ENCODE measurements around the gene TBC1D21. TPM values are rescaled to one million over a fixed set of nuclear protein-coding genes. Genes with fewer than 3 reads are reported as not detected.

Gene TBC1D21
- total RNA-seq, 1 donor: not detected

- peak; percentile 75 for DNase-seq (ENCODE audit: low read depth)
- H3K4me3 ChIP-seq (ENCODE audit: low read depth, low read length): no peak overlapping the region
- TF ChIP-seq, protein P1, sequence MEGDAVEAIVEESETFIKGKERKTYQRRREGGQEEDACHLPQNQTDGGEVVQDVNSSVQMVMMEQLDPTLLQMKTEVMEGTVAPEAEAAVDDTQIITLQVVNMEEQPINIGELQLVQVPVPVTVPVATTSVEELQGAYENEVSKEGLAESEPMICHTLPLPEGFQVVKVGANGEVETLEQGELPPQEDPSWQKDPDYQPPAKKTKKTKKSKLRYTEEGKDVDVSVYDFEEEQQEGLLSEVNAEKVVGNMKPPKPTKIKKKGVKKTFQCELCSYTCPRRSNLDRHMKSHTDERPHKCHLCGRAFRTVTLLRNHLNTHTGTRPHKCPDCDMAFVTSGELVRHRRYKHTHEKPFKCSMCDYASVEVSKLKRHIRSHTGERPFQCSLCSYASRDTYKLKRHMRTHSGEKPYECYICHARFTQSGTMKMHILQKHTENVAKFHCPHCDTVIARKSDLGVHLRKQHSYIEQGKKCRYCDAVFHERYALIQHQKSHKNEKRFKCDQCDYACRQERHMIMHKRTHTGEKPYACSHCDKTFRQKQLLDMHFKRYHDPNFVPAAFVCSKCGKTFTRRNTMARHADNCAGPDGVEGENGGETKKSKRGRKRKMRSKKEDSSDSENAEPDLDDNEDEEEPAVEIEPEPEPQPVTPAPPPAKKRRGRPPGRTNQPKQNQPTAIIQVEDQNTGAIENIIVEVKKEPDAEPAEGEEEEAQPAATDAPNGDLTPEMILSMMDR (IDR thresholded peaks at IDR 0.05; ENCODE audit: insufficient read depth, low read length): peak; percentile 98
Measured at GRCh38 chr15:73908030-73908821, 34.9 kb downstream of the TBC1D21 start.

DNA sequence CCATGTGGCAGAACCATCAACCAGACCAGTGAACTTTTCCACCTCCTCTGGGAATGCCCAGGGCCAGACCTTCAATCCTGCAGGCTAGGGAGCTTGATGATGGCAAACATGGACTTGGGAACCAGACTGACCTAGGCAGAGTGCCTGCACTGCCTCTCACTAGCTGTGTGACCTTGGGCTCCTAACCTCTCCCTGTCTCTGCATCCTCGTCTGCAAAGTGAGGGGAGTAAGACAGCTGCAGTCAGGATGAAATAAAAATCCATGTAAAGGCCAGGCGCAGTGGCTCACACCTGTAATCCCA, 35.4 kb downstream of the TBC1D21 start:
- no peak overlapping the region for H3K4me3 ChIP-seq (ENCODE audit: low read depth, low read length)
- TF ChIP-seq, protein P1 (IDR thresholded peaks at IDR 0.05; ENCODE audit: insufficient read depth, low read length): no peak
- DNase-seq (ENCODE audit: low read depth): no peak

GRCh38 chr15:73909651-73910050, 36.3 kb downstream of the TBC1D21 start:
- DNase-seq (ENCODE audit: low read depth): no peak
- no peak overlapping the region for H3K4me3 ChIP-seq (ENCODE audit: low read depth, low read length)
- TF ChIP-seq, protein P1 (IDR thresholded peaks at IDR 0.05; ENCODE audit: insufficient read depth, low read length): no peak

GRCh38 chr15:73910522-73911303, 37.3 kb downstream of the TBC1D21 start:
- DNase-seq (ENCODE audit: low read depth): no peak
- TF ChIP-seq, protein P1 (IDR thresholded peaks at IDR 0.05; ENCODE audit: insufficient read depth, low read length): no peak

GRCh38 chr15:73912030-73912596, 38.7 kb downstream of the TBC1D21 start:
- no peak overlapping the region for H3K4me3 ChIP-seq (ENCODE audit: low read depth, low read length)
- TF ChIP-seq, protein P1 (IDR thresholded peaks at IDR 0.05; ENCODE audit: insufficient read depth, low read length): no peak
- no peak for DNase-seq (ENCODE audit: low read depth)

More at GRCh38 chr15:73910522-73911303, 37.3 kb downstream of the TBC1D21 start:
- H3K4me3 ChIP-seq (ENCODE audit: low read depth, low read length): no peak overlapping the region

DNA sequence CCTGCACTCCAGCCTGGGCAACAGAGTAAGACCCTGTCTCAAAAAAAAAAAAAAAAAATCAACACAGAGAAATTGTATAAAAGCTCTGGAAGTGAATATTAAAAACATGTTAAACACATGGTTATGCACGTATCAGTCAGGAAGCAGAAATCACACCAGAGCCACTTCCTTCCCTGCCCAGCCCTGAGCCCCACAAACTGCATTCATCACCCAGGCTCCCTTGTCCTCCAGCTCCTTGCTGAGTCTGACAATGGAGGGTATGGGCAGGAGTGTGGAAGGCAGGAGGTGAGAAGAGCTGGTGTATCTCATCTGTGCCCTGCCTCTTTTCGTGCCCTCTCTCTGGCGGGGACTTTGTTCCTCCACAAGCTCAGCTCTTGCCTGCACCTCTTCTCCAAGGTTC, 40.8 kb downstream of the TBC1D21 start:
- H3K4me3 ChIP-seq (ENCODE audit: low read depth, low read length): no peak overlapping the region
- DNase-seq (ENCODE audit: low read depth): no peak
- TF ChIP-seq, protein P1 (IDR thresholded peaks at IDR 0.05; ENCODE audit: insufficient read depth, low read length): no peak

All from fibroblast of the aortic adventitia (primary cell).